Islet precursor cell (in vitro differentiated cells): Measurements from ENCODE around the gene PMEPA1.

Experiments
- DNase-seq: peaks from one replicate; pipeline ENCODE4 v3.0.0-alpha.2; 2018

The PMEPA1 gene

GRCh38 chr20:57711311-57711712 is 1.5 kb upstream of the PMEPA1 start:
- DNase-seq = peak; percentile 71

- DNase-seq = no peak
Observed at GRCh38 chr20:57710841-57711240, 1.0 kb upstream of the PMEPA1 start.

GRCh38 chr20:57708694-57709673 is 831 bp downstream of the PMEPA1 start:
- DNase-seq = no peak

- DNase-seq = no peak
Observed at GRCh38 chr20:57707849-57708693, 1.7 kb downstream of the PMEPA1 start.

GRCh38 chr20:57707320-57707719 is 2.5 kb downstream of the PMEPA1 start:
- no peak for DNase-seq

- DNase-seq = no peak
Observed at GRCh38 chr20:57705127-57705899, 4.5 kb downstream of the PMEPA1 start.

GRCh38 chr20:57704245-57704644 is 5.6 kb downstream of the PMEPA1 start:
- DNase-seq = no peak

GRCh38 chr20:57703013-57703412 is 6.8 kb downstream of the PMEPA1 start:
- DNase-seq = no peak

GRCh38 chr20:57702521-57702920 is 7.3 kb downstream of the PMEPA1 start:
- DNase-seq = no peak

- DNase-seq = no peak
Observed at GRCh38 chr20:57702091-57702490, 7.7 kb downstream of the PMEPA1 start.

GRCh38 chr20:57701651-57702050 is 8.2 kb downstream of the PMEPA1 start:
- DNase-seq = no peak

- no peak for DNase-seq
Observed at GRCh38 chr20:57701090-57701489, 8.7 kb downstream of the PMEPA1 start.

GRCh38 chr20:57699395-57699794 is 10.4 kb downstream of the PMEPA1 start:
- no peak for DNase-seq

- no peak for DNase-seq
Observed at GRCh38 chr20:57698867-57699275, 10.9 kb downstream of the PMEPA1 start.

GRCh38 chr20:57698116-57698866 is 11.5 kb downstream of the PMEPA1 start:
- DNase-seq = peak; percentile 90

- no peak for DNase-seq
Observed at GRCh38 chr20:57697543-57697942, 12.3 kb downstream of the PMEPA1 start.

- DNase-seq = no peak
Observed at GRCh38 chr20:57696401-57696961, 13.3 kb downstream of the PMEPA1 start.

GRCh38 chr20:57695940-57696339 is 13.9 kb downstream of the PMEPA1 start:
- DNase-seq = no peak

GRCh38 chr20:57695012-57695411 is 14.8 kb downstream of the PMEPA1 start:
- peak; percentile 87 for DNase-seq

GRCh38 chr20:57694481-57694880 is 15.3 kb downstream of the PMEPA1 start:
- DNase-seq = no peak

GRCh38 chr20:57693670-57694329 is 16.0 kb downstream of the PMEPA1 start:
- peak; percentile 66 for DNase-seq
